ENCODE results near the gene ITGAV.

ITGAV gene

DNA sequence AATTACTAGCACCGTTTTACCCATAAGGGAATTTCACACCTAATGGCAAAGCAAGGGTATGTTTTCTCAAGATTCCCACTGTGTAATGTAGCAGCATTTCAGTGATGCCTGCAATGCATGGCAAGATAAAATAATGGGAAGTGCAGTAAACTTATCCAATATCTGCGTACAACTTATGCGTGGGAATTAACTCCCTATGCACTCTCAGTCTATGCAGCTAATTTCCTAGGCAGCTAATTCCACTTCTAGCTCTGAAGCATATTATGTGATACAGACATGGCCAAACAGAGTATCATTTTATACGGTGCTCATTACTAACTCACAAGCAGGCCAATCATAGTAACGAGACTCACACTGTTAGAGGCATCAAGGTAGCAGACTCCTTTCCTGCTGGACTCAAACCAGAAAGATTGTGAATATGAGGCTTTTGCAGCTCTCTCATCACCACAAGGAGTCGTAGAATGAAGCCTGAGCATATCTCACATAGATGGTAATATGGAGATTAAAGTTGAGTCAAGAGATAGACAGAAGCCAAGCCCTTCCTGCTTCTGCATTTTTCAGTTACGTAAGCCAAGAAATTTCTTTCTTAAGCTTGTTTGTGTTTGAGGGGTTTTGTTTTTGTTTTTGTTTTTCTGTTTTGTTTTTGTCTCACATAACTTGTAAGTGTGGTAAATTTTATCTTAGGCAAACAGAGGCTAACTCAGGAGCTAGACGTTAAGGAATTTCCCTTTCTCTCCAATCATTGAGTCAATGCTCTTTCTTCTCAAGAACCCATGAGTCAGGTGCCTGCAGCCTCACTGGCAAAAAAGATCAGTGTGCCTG is 34.8 kb upstream of the ITGAV start:
- TF ChIP-seq YY1 (IDR thresholded peaks at IDR 0.05; ENCODE audit: low read depth) (no peak), FOXM1 (IDR thresholded peaks at IDR 0.05; ENCODE audit: borderline replicate concordance, low read depth) (no peak), TCF12 (IDR thresholded peaks at IDR 0.05; ENCODE audit: low read depth) (no peak), EGR1 (IDR thresholded peaks at IDR 0.05) (no peak), EP300 (IDR thresholded peaks at IDR 0.05; ENCODE audit: borderline replicate concordance) (no peak), ZBTB7A (IDR thresholded peaks at IDR 0.05; ENCODE audit: low read depth) (no peak), CEBPB (IDR thresholded peaks at IDR 0.05) (no peak), TAF1 (IDR thresholded peaks at IDR 0.05; ENCODE audit: low read depth) (no peak), CREB1 (IDR thresholded peaks at IDR 0.05; ENCODE audit: low read depth) (no peak), NFIC (IDR thresholded peaks at IDR 0.05) (no peak), MAX (IDR thresholded peaks at IDR 0.05) (no peak), RAD21 (IDR thresholded peaks at IDR 0.05; ENCODE audit: low read depth) (no peak), TEAD4 (IDR thresholded peaks at IDR 0.05) (no peak)
- TF ChIP-seq, protein P1, sequence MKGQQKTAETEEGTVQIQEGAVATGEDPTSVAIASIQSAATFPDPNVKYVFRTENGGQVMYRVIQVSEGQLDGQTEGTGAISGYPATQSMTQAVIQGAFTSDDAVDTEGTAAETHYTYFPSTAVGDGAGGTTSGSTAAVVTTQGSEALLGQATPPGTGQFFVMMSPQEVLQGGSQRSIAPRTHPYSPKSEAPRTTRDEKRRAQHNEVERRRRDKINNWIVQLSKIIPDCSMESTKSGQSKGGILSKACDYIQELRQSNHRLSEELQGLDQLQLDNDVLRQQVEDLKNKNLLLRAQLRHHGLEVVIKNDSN (IDR thresholded peaks at IDR 0.05), result no peak
- TF ChIP-seq, protein P2, sequence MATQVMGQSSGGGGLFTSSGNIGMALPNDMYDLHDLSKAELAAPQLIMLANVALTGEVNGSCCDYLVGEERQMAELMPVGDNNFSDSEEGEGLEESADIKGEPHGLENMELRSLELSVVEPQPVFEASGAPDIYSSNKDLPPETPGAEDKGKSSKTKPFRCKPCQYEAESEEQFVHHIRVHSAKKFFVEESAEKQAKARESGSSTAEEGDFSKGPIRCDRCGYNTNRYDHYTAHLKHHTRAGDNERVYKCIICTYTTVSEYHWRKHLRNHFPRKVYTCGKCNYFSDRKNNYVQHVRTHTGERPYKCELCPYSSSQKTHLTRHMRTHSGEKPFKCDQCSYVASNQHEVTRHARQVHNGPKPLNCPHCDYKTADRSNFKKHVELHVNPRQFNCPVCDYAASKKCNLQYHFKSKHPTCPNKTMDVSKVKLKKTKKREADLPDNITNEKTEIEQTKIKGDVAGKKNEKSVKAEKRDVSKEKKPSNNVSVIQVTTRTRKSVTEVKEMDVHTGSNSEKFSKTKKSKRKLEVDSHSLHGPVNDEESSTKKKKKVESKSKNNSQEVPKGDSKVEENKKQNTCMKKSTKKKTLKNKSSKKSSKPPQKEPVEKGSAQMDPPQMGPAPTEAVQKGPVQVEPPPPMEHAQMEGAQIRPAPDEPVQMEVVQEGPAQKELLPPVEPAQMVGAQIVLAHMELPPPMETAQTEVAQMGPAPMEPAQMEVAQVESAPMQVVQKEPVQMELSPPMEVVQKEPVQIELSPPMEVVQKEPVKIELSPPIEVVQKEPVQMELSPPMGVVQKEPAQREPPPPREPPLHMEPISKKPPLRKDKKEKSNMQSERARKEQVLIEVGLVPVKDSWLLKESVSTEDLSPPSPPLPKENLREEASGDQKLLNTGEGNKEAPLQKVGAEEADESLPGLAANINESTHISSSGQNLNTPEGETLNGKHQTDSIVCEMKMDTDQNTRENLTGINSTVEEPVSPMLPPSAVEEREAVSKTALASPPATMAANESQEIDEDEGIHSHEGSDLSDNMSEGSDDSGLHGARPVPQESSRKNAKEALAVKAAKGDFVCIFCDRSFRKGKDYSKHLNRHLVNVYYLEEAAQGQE (IDR thresholded peaks at IDR 0.05; ENCODE audit: low read depth), result no peak

DNA sequence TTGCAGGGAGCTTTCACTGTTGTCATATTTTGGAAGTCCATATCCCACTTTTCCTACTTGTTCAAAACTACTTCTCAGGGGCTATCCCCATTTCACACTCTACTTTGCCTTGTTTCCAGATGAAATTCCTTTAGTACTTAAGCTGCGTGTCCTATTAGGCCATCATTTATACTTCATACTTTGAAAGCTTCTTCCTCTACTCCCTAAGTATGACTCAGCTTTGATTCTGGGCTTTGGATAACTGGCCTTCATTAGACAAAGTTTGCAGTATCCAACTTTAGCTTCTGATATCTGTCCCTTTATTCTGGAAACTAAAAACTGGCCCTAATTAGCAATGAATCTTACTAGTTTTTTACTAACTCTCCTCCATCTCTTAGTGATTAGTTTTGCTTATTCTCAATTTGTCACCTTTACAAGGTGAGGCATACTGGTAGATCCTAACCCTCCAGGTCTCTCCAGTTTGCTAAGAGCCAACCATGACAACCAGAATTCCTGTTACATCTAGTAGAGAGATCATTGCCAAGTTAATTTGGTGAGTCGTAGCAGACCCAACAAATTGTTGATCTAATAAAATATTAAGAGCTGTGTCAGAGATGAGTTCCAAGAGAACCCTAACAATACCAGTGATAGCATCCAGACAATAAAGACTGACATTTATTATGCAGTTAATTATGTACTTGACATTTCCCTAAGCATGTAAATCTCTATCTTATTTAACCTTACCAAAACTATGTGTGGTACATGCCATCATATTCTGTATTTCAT is 31.2 kb upstream of the ITGAV start:
- TF ChIP-seq MAX (IDR thresholded peaks at IDR 0.05) (no peak), CEBPB (IDR thresholded peaks at IDR 0.05) (no peak), EGR1 (IDR thresholded peaks at IDR 0.05) (no peak), TCF12 (IDR thresholded peaks at IDR 0.05; ENCODE audit: low read depth) (no peak), NFIC (IDR thresholded peaks at IDR 0.05) (no peak), FOXM1 (IDR thresholded peaks at IDR 0.05; ENCODE audit: borderline replicate concordance, low read depth) (no peak), YY1 (IDR thresholded peaks at IDR 0.05; ENCODE audit: low read depth) (no peak), CREB1 (IDR thresholded peaks at IDR 0.05; ENCODE audit: low read depth) (no peak), TAF1 (IDR thresholded peaks at IDR 0.05; ENCODE audit: low read depth) (no peak)
- TF ChIP-seq, protein P2 (IDR thresholded peaks at IDR 0.05; ENCODE audit: low read depth), result no peak
- TF ChIP-seq, protein P1 (IDR thresholded peaks at IDR 0.05), result no peak

- TF ChIP-seq TEAD4 (IDR thresholded peaks at IDR 0.05) (no peak), FOXM1 (IDR thresholded peaks at IDR 0.05; ENCODE audit: borderline replicate concordance, low read depth) (no peak), TAF1 (IDR thresholded peaks at IDR 0.05; ENCODE audit: low read depth) (no peak), TCF12 (IDR thresholded peaks at IDR 0.05; ENCODE audit: low read depth) (no peak), MAX (IDR thresholded peaks at IDR 0.05) (no peak), EP300 (IDR thresholded peaks at IDR 0.05; ENCODE audit: borderline replicate concordance) (no peak), RAD21 (IDR thresholded peaks at IDR 0.05; ENCODE audit: low read depth) (no peak)
Measured at GRCh38 chr2:186559370-186559769, 30.5 kb upstream of the ITGAV start.

GRCh38 chr2:186559848-186560247 is 30.0 kb upstream of the ITGAV start:
- TF ChIP-seq MAX (IDR thresholded peaks at IDR 0.05) (no peak), YY1 (IDR thresholded peaks at IDR 0.05; ENCODE audit: low read depth) (no peak), TAF1 (IDR thresholded peaks at IDR 0.05; ENCODE audit: low read depth) (no peak), RAD21 (IDR thresholded peaks at IDR 0.05; ENCODE audit: low read depth) (no peak), TEAD4 (IDR thresholded peaks at IDR 0.05) (no peak), CREB1 (IDR thresholded peaks at IDR 0.05; ENCODE audit: low read depth) (no peak)
- TF ChIP-seq, protein P1 (IDR thresholded peaks at IDR 0.05), result no peak

All from Ishikawa (cell line).